Nephron (organoid): ENCODE measurements around the gene TAS2R20.
"Not testable (repeated sequence)": the region's sequence is repeated elsewhere in the genome, so short reads cannot be mapped to it uniquely, and the experiment has no call there.

ENCODE experiments used
- H3K27ac Mint-ChIP-seq, 3 experiments: 2 replicates each; pipeline ENCODE4 v1.8.0; 2020; ENCODE audit warnings: mixed read lengths in 3 of 3, mild to moderate bottlenecking in 2 of 3, moderate library complexity in 1 of 3
- H3K27me3 Mint-ChIP-seq: 2 replicates; pipeline ENCODE4 v1.8.0; 2021; ENCODE audit warnings: low read depth, mild to moderate bottlenecking, moderate library complexity, mixed read lengths
- H3K36me3 Mint-ChIP-seq: 2 replicates; pipeline ENCODE4 v1.8.0; 2020; ENCODE audit warnings: low read depth, mixed read lengths
- H3K4me1 Mint-ChIP-seq: 2 replicates; pipeline ENCODE4 v1.8.0; 2020; ENCODE audit warnings: mixed read lengths
- H3K4me3 Mint-ChIP-seq, 3 experiments: 2 replicates each; pipeline ENCODE4 v1.8.0; 2020; ENCODE audit warnings: mild to moderate bottlenecking in 3 of 3, mixed read lengths in 3 of 3, moderate library complexity in 2 of 3
- H3K9me3 Mint-ChIP-seq: 2 replicates; pipeline ENCODE4 v1.8.0; 2020; ENCODE audit warnings: mixed read lengths
- CTCF ChIP-seq, 3 experiments: fragments of 200-600 bp; sonication (generic); IDR thresholded peaks; one replicate each; pipeline ENCODE4 v1.5.0; 2021; ENCODE audit warnings: antibody characterized with exemption in 3 of 3; ENCODE audit not compliant: unreplicated experiment in 3 of 3

Gene TAS2R20, protein sequence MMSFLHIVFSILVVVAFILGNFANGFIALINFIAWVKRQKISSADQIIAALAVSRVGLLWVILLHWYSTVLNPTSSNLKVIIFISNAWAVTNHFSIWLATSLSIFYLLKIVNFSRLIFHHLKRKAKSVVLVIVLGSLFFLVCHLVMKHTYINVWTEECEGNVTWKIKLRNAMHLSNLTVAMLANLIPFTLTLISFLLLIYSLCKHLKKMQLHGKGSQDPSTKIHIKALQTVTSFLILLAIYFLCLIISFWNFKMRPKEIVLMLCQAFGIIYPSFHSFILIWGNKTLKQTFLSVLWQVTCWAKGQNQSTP

DNA sequence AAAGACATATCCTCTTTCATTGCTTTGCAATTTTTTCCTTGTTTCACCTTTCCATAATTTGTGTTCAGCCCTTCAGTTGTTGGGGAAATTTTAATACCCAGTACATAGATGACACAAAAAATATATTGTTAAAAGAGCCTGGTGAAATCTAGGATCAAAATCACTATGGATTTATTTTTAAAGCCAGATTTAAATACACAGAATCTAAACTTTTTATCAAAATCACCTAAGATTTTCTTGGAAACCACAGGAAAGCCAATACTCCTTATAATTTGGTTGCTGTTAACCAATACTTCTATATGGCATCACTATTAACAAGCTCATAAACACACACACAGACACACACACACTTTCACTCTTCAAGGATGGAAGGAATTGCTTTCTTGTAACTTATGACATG is at the start of gene TAS2R20:
Gene TAS2R20, minus strand, starts transcription at position 101 of the 400 bp plus-strand sequence. CDS start 429 bp downstream, outside the sequence.
- TF ChIP-seq CTCF (IDR thresholded peaks at IDR 0.05; ENCODE audit: unreplicated experiment in 3 of 3), result no peak
- peaks cover 4% of the 10 kb centered on the region for H3K9me3 Mint-ChIP-seq
- H3K4me1 Mint-ChIP-seq, result no peaks in the 10 kb centered on the region
- no peak within 1 kb of the TSS for H3K27ac Mint-ChIP-seq
- H3K4me3 Mint-ChIP-seq, result no peak within 1 kb of the TSS
- peaks cover 35% of the 10 kb centered on the region for H3K36me3 Mint-ChIP-seq
- no peaks in the 10 kb centered on the region for H3K27me3 Mint-ChIP-seq

DNA sequence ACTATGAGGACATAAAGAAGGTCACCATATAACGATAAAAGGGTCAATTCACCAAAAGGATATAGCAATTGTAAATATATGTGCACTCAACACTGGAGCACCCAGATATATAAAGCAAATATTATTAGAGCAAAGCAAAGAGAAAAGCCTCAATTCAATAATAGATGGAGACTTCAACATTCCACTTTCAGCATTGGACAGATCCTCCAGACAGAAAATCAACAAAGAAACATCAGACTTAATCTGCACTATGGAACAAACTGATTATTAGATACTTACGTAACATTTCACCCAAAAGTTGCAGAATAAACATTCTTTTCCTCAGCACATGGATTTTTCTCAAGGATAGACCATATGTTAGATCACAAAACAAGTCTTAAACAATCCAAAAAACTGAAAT is 43.3 kb upstream of the TAS2R20 start:
- H3K4me1 Mint-ChIP-seq, H3K27ac Mint-ChIP-seq, H3K4me3 Mint-ChIP-seq, H3K27me3 Mint-ChIP-seq: not testable (repeated sequence)
- Mint-ChIP-seq H3K36me3 (peaks cover 78% of the 10 kb centered on the region), H3K9me3 (peaks cover 26% of the 10 kb centered on the region)

GRCh38 chr12:11040162-11040561 is 42.1 kb upstream of the TAS2R20 start:
- H3K36me3 Mint-ChIP-seq, result peaks cover 79% of the 10 kb centered on the region
- peaks cover 27% of the 10 kb centered on the region for H3K9me3 Mint-ChIP-seq
- no peak for TF ChIP-seq CTCF (IDR thresholded peaks at IDR 0.05; ENCODE audit: unreplicated experiment in 3 of 3)
- no peak overlapping the region for H3K4me3 Mint-ChIP-seq
- H3K27ac Mint-ChIP-seq, result no peak overlapping the region
- H3K27me3 Mint-ChIP-seq, result peaks cover 4% of the 10 kb centered on the region
- no peaks in the 10 kb centered on the region for H3K4me1 Mint-ChIP-seq

DNA sequence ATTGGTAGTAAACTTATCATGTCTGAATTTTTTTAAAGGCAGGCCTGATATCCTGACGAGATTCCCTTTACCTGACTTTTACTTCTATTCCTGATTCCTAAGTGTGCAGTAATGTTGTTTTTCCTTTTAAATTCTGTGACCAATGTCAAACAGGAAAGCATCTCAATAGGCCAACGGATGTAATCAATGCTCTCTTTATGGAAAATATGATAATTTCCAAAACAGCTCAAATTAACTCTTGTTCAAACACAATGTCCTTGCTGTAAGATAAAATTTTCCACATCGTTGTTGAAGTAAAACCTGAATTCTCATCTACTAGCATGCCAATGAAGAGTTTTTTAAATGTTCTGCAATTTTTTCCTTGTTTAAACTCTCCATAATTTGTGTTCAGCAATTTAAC is 41.1 kb upstream of the TAS2R20 start:
- Mint-ChIP-seq H3K4me1 (no peaks in the 10 kb centered on the region), H3K36me3 (peaks cover 71% of the 10 kb centered on the region), H3K4me3 (no peak overlapping the region), H3K27me3 (peaks cover 4% of the 10 kb centered on the region), H3K9me3 (peaks cover 24% of the 10 kb centered on the region), H3K27ac (no peak overlapping the region)
- no peak for TF ChIP-seq CTCF (IDR thresholded peaks at IDR 0.05; ENCODE audit: unreplicated experiment in 3 of 3)

DNA sequence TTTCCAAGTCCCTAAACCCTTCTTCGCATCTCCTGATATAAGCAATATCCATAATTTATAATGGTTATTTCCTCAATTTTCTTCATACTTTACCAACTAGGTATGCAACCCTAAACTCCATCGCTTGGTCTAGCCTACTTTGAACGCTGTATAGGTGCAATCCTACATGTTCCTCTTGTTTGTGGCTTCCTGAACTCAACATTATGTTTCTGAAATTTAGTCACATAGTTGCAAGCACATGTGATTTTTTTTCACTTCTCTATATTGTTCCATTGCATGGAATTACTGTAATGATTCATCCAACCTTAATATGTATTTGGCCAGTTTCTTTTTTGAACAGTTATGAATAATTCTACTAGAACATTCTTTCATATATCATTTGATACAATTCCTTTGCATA is 35.9 kb upstream of the TAS2R20 start:
- H3K27ac Mint-ChIP-seq, H3K4me1 Mint-ChIP-seq, H3K27me3 Mint-ChIP-seq, H3K9me3 Mint-ChIP-seq, H3K4me3 Mint-ChIP-seq: not testable (repeated sequence)
- H3K36me3 Mint-ChIP-seq, result peaks cover 55% of the 10 kb centered on the region

GRCh38 chr12:11031307-11031706 is 33.2 kb upstream of the TAS2R20 start, which contains the start of gene TAS2R31:
Gene TAS2R31 (minus strand): TSS chr12:11031407. CDS start chr12:11031335, 72 bp downstream.
- peaks cover 4% of the 10 kb centered on the region for H3K27me3 Mint-ChIP-seq
- H3K4me3 Mint-ChIP-seq, result no peak within 1 kb of the TSS
- H3K9me3 Mint-ChIP-seq, result peaks cover 3% of the 10 kb centered on the region
- no peak within 1 kb of the TSS for H3K27ac Mint-ChIP-seq
- no peaks in the 10 kb centered on the region for H3K4me1 Mint-ChIP-seq
- peaks cover 59% of the 10 kb centered on the region for H3K36me3 Mint-ChIP-seq
- TF ChIP-seq CTCF (IDR thresholded peaks at IDR 0.05; ENCODE audit: unreplicated experiment in 3 of 3), result no peak

GRCh38 chr12:11026118-11026517 is 28.0 kb upstream of the TAS2R20 start:
- no peak for TF ChIP-seq CTCF (IDR thresholded peaks at IDR 0.05; ENCODE audit: unreplicated experiment in 3 of 3)
- peaks cover 13% of the 10 kb centered on the region for H3K9me3 Mint-ChIP-seq
- no peaks in the 10 kb centered on the region for H3K4me1 Mint-ChIP-seq

More at GRCh38 chr12:11026118-11026517, 28.0 kb upstream of the TAS2R20 start:
- Mint-ChIP-seq H3K4me3 (no peak overlapping the region), H3K27ac (no peak overlapping the region), H3K36me3 (peaks cover 69% of the 10 kb centered on the region), H3K27me3 (no peaks in the 10 kb centered on the region)
